CD8-positive, alpha-beta memory T cell (primary cell): ENCODE data around the gene CWF19L1. TPM values are rescaled to one million over a fixed set of nuclear protein-coding genes. Genes with fewer than 3 reads are reported as not detected.
A peak's percentile ranks its signal among the peaks of the same experiment; 100 is the strongest.

Source experiments
- CTCF ChIA-PET: fragments of 350-600 bp; sonication (Branson Sonifier 250); formaldehyde crosslinking; loops from one replicate; lab custom pipeline; 2021; ENCODE audit warnings: antibody characterized with exemption; lab: Charles Lee
- POLR2A ChIA-PET: fragments of 350-600 bp; sonication (Branson Sonifier 250); formaldehyde crosslinking; loops from one replicate; lab custom pipeline; 2021; ENCODE audit warnings: antibody characterized with exemption; lab: Charles Lee
- DNase-seq, 5 donors: peaks; one replicate each; pipeline versions ENCODE4 v3.0.0 to v3.0.0-alpha.2; 2020 to 2022; ENCODE audit warnings: mixed read lengths in 1 of 5
- H3K27ac ChIP-seq: one replicate; pipeline ENCODE4 v1.7.0; 2013; ENCODE audit warnings: low read depth, mild to moderate bottlenecking, low read length, moderate library complexity
- H3K27me3 ChIP-seq: 2 replicates; pipeline ENCODE4 v1.7.0; 2013; ENCODE audit warnings: low read length, mild to moderate bottlenecking; ENCODE audit not compliant: insufficient read depth, poor library complexity, severe bottlenecking
- H3K36me3 ChIP-seq: 2 replicates; pipeline ENCODE4 v1.7.0; 2013; ENCODE audit warnings: mild to moderate bottlenecking, low read length, moderate library complexity; ENCODE audit not compliant: insufficient read depth
- H3K4me1 ChIP-seq: 2 replicates; pipeline ENCODE4 v1.7.0; 2013; ENCODE audit warnings: mild to moderate bottlenecking, low read length, moderate library complexity; ENCODE audit not compliant: insufficient read depth
- H3K4me3 ChIP-seq: 2 replicates; pipeline ENCODE4 v1.7.0; 2013; ENCODE audit warnings: mild to moderate bottlenecking, low read length
- H3K9me3 ChIP-seq: 2 replicates; pipeline ENCODE4 v1.7.0; 2013; ENCODE audit warnings: mild to moderate bottlenecking, low read length
- H3K27ac Mint-ChIP-seq, 8 donors: one replicate each; pipeline ENCODE4 v1.8.0; 2020 to 2021; ENCODE audit warnings: mixed read lengths in 8 of 8, mild to moderate bottlenecking in 6 of 8, inconsistent platforms in 3 of 8, moderate library complexity in 3 of 8
- H3K27me3 Mint-ChIP-seq, 2 donors: one replicate each; pipeline ENCODE4 v1.8.0; 2020 to 2021; ENCODE audit warnings: mixed read lengths in 2 of 2, mild to moderate bottlenecking in 1 of 2, moderate library complexity in 1 of 2
- H3K36me3 Mint-ChIP-seq, 3 donors: one replicate each; pipeline ENCODE4 v1.8.0; 2020 to 2021; ENCODE audit warnings: mixed read lengths in 3 of 3, inconsistent platforms in 1 of 3, mild to moderate bottlenecking in 1 of 3
- H3K4me1 Mint-ChIP-seq, 3 donors: one replicate each; pipeline ENCODE4 v1.8.0; 2020 to 2021; ENCODE audit warnings: mixed read lengths in 3 of 3, inconsistent platforms in 1 of 3, mild to moderate bottlenecking in 1 of 3
- H3K4me3 Mint-ChIP-seq, 7 donors: one replicate each; pipeline ENCODE4 v1.8.0; 2020 to 2021; ENCODE audit warnings: mixed read lengths in 7 of 7, mild to moderate bottlenecking in 6 of 7, moderate library complexity in 4 of 7, inconsistent platforms in 2 of 7
- H3K9me3 Mint-ChIP-seq, 5 donors: one replicate each; pipeline ENCODE4 v1.8.0; 2020 to 2022; ENCODE audit warnings: mixed read lengths in 5 of 5, mild to moderate bottlenecking in 3 of 5, moderate library complexity in 2 of 5, inconsistent platforms in 1 of 5
- polyA plus RNA-seq: library from polyadenylated mRNA; unstranded; fragments of 300-500 nt; fragmentation: Illumina TruSeq; gene quantifications from one replicate; pipeline ENCODE4 v1.2.3, GENCODE V29; 2021
- total RNA-seq, 2 experiments: library from RNA; stranded (reverse); gene quantifications; one replicate each; pipeline ENCODE4 v1.2.3, GENCODE V29; 2021

CWF19L1 gene
- total and polyA plus RNA-seq, 3 experiments from 2014 or later: 29.9 to 48.5 (median 45.7) TPM

DNA sequence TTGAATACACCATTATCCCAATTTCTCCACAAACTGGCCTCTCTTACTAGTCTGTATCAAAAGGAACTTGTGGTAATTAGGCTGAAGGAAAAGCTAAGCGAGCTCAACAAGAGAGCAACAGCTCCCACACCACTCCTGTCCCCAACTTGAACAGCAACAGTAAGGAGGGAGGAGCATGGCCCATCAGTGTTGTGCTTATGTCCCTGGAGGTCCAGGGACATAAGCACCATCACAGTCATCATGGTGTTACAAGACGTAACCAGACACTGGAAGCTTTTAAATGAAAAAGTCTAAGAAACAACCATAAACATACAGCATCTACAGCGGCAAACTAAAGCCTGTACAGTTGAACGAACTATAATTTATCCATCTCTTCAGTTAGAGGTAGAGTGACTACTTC is 82.6 kb downstream of the CWF19L1 start:
- Histone ChIP-seq H3K4me3 (peak overlapping the region; percentile 71), H3K36me3 (peaks cover 4% of the 10 kb centered on the region), H3K9me3 (no peaks in the 10 kb centered on the region), H3K27ac (peak overlapping the region; percentile 80), H3K4me1 (peaks cover 17% of the 10 kb centered on the region), H3K27me3 (no peaks in the 10 kb centered on the region)
- ChIA-PET CTCF (no interaction called here), POLR2A (no interaction called here)
- no peaks in the 10 kb centered on the region for H3K27me3 Mint-ChIP-seq
- peak overlapping the region; percentile 94 to 99 (median 96) for H3K4me3 Mint-ChIP-seq
- no peak for DNase-seq
- H3K27ac Mint-ChIP-seq: peak overlapping the region; percentile 90 to 99 (median 96)
- no peaks in the 10 kb centered on the region for H3K9me3 Mint-ChIP-seq
- H3K4me1 Mint-ChIP-seq: peaks cover 56 to 77% (median 77%) of the 10 kb centered on the region in 3 donors
- H3K36me3 Mint-ChIP-seq: peaks cover 0 to 51% (median 14%) of the 10 kb centered on the region in 3 donors

DNA sequence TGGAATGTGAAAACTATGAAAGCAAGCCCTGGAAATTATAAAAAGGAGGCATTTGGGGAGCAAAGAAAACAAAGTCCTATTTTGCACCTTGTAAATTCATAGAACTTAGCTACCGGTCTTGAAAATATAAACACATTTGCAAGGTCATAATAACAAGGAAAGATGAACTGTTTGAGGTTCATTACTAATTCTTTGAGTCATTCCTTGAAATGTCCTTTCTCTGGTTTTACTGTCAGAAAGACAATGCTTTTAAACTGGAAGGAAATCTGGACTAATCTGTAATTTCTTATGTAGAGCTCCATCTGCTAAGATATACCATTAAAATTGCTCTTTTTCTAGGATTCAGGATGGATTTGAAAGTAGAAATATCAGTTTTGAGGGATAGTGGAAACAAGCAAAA is 83.0 kb downstream of the CWF19L1 start:
- Mint-ChIP-seq H3K4me1 (peaks cover 56 to 78% (median 77%) of the 10 kb centered on the region in 3 donors), H3K27me3 (no peaks in the 10 kb centered on the region), H3K9me3 (no peaks in the 10 kb centered on the region), H3K27ac (peak overlapping the region; percentile 90 to 99 (median 96)), H3K4me3 (peak overlapping the region; percentile 94 to 99 (median 96)), H3K36me3 (peaks cover 0 to 49% (median 14%) of the 10 kb centered on the region in 3 donors)
- DNase-seq: no peak
- POLR2A ChIA-PET: no interaction called here
- no peaks in the 10 kb centered on the region for H3K9me3 ChIP-seq
- peaks cover 4% of the 10 kb centered on the region for H3K36me3 ChIP-seq
- peaks cover 17% of the 10 kb centered on the region for H3K4me1 ChIP-seq
- no peaks in the 10 kb centered on the region for H3K27me3 ChIP-seq
- H3K27ac ChIP-seq: peak overlapping the region; percentile 80
- CTCF ChIA-PET: no interaction called here
- peak overlapping the region; percentile 71 for H3K4me3 ChIP-seq

DNA sequence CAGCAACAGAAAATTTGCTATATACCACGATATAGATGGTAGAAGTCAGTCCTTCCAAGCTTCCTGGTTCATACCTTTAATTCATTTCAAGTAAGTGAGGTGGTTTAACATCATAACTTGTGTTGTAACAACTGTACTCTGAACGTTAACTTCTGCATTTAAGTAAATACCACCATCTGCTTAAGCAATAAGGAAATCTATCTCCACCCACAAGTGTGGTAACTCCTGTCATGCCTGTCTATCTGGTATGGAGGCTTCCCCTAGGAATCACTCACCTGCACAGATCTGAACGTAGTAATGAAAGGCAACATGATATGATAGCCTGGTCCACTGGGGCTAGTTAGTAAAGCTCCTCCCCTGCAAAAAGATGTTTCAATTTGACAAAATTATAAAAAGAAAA is 84.0 kb downstream of the CWF19L1 start:
- Mint-ChIP-seq H3K36me3 (peaks cover 0 to 49% (median 14%) of the 10 kb centered on the region in 3 donors), H3K4me3 (peak overlapping the region in 2 of 7 donors; percentile 57 to 58), H3K4me1 (peaks cover 55 to 74% (median 70%) of the 10 kb centered on the region in 3 donors), H3K27me3 (no peaks in the 10 kb centered on the region), H3K27ac (peak overlapping the region in 7 of 8 donors; percentile 21 to 91 (median 79)), H3K9me3 (no peaks in the 10 kb centered on the region)
- Histone ChIP-seq H3K4me3 (no peak overlapping the region), H3K9me3 (no peaks in the 10 kb centered on the region), H3K27ac (no peak overlapping the region), H3K27me3 (no peaks in the 10 kb centered on the region), H3K36me3 (peaks cover 4% of the 10 kb centered on the region), H3K4me1 (peaks cover 17% of the 10 kb centered on the region)
- ChIA-PET CTCF (no interaction called here), POLR2A (no interaction called here)
- no peak for DNase-seq

DNA sequence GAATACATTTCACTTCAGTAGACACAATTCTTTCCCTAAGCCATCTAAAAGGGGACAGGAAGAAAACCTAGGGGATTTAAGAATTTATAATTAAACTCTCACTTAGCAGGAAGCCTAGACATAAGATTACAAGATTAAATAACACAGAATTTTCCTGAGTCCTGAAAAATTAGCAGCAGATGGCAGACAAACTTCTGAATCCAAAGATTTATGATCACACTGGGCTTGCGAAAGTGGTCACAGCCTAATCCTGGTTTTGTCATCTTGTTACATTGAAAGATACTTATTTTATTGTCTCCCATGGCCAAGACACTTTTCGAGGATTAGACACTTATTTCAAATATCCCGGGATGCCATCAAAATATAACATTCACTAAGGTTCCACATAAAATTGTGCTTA is 84.5 kb downstream of the CWF19L1 start:
- Mint-ChIP-seq H3K4me3 (peak overlapping the region in 1 of 7 donors; percentile 57), H3K36me3 (peaks cover 0 to 52% (median 17%) of the 10 kb centered on the region in 3 donors), H3K4me1 (peaks cover 52 to 72% (median 71%) of the 10 kb centered on the region in 3 donors), H3K9me3 (no peaks in the 10 kb centered on the region), H3K27me3 (no peaks in the 10 kb centered on the region), H3K27ac (peak overlapping the region in 3 of 8 donors; percentile 12 to 84 (median 22))
- no peak for DNase-seq
- Histone ChIP-seq H3K4me3 (no peak overlapping the region), H3K27me3 (no peaks in the 10 kb centered on the region), H3K9me3 (no peaks in the 10 kb centered on the region), H3K27ac (no peak overlapping the region), H3K36me3 (peaks cover 4% of the 10 kb centered on the region), H3K4me1 (peaks cover 17% of the 10 kb centered on the region)
- ChIA-PET POLR2A (no interaction called here), CTCF (no interaction called here)

Other genes starting within 250 kb of the CWF19L1 start
- gene CPN1, start 185.8 kb downstream of the CWF19L1 start, total RNA-seq: not detected
- gene CPN1, start 185.8 kb downstream of the CWF19L1 start, polyA plus RNA-seq: not detected
- 10 to 100 TPM; 26.9 to 27.7 TPM for gene ERLIN1, start 81.6 kb downstream of the CWF19L1 start, total RNA-seq
- gene ERLIN1, start 81.6 kb downstream of the CWF19L1 start, polyA plus RNA-seq: 11.8 TPM
- gene CHUK, start 38.0 kb downstream of the CWF19L1 start, total RNA-seq: 10 to 100 TPM; 41.1 to 41.4 TPM
- 17.4 TPM for gene CHUK, start 38.0 kb downstream of the CWF19L1 start, polyA plus RNA-seq
- 10 to 100 TPM; 69.7 to 73.2 TPM for gene BLOC1S2, start 19.0 kb upstream of the CWF19L1 start, total RNA-seq
- gene BLOC1S2, start 19.0 kb upstream of the CWF19L1 start, polyA plus RNA-seq: 74.6 TPM
- not detected for gene PKD2L1, start 62.6 kb upstream of the CWF19L1 start, total RNA-seq
- gene PKD2L1, start 62.6 kb upstream of the CWF19L1 start, polyA plus RNA-seq: not detected
- 10 to 100 TPM; 43.9 to 45.3 TPM for gene SCD, start 79.6 kb upstream of the CWF19L1 start, total RNA-seq
- 5.1 TPM for gene SCD, start 79.6 kb upstream of the CWF19L1 start, polyA plus RNA-seq
- not detected for gene WNT8B, start 195.4 kb upstream of the CWF19L1 start, total RNA-seq
- gene WNT8B, start 195.4 kb upstream of the CWF19L1 start, polyA plus RNA-seq: not detected